ENCODE results near the gene GALNT17.

GALNT17 gene

DNA sequence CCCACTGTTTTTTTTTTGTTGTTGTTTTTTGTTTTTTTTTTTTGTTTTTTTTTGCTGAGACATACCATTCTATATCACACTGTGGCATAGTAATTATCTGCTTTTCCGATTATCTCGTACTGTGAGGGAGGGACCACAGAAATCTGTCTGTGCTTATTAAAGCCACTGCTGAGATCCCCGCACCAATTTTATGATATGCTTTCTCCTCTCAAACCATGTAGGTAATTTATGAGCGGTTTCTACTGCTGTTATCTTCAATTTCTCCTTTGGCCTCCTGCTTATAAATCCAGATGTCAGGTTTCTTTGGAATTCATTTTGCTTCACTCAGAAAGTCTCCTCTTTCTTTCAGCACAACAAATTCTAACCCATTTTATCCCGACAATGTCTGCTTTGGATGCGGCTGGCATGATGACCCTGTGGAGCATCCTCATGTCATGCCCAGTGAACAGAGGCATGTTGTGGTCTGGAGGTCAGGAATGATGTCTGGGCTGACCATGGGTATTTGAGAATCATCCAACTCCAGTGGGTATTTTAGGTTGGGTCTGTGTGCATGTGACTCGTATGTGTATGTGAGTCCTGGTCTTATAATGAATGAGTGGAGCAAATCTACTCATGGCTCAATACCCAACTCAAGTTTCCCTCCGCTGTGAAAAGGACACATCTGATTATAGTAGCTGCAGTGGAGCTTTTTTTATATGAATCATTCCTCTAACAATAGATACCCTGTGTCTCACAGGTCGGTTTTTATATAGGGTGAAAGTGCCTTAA is 213.4 kb downstream of the GALNT17 start:
- no peak for DNase-seq

DNA sequence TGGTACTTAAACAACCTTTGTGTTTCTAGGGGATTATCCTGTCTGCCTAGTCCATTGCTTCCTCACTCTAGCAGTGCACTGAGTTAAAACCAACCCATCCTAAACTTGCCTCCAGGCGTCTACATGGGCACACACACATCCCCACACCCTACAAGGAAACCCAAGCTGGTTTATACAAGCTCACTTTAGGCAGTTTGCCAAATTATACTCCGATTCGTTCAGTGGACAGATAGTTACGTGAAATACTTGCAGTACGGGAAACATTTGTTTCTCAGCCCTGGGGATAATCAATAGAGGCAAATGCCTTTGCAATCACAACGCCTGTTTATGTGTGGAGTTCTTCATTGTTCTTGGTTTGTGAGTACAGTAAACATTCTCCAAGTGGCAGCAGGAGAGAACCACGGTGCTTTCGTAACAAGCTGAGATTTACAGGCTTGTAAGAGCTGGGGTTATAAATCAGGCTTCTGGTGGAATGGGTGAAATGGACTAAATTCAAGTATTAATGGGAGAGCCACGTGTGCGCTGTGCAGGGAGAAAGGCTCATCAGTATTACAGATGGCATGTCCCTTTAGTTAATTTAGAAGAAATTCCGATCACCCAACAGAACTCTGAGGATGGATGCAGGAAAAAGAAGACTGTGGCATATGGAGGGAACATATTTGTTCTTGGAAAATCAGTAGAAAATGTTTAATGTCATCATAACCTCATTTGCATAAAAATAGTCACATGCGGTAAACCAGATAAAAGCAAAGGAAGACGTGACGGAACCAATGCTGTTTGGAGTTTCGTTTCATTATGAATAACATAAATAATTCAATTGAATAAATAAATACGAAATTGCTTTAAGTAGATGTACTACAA is 217.1 kb downstream of the GALNT17 start:
- no peak for DNase-seq

DNA sequence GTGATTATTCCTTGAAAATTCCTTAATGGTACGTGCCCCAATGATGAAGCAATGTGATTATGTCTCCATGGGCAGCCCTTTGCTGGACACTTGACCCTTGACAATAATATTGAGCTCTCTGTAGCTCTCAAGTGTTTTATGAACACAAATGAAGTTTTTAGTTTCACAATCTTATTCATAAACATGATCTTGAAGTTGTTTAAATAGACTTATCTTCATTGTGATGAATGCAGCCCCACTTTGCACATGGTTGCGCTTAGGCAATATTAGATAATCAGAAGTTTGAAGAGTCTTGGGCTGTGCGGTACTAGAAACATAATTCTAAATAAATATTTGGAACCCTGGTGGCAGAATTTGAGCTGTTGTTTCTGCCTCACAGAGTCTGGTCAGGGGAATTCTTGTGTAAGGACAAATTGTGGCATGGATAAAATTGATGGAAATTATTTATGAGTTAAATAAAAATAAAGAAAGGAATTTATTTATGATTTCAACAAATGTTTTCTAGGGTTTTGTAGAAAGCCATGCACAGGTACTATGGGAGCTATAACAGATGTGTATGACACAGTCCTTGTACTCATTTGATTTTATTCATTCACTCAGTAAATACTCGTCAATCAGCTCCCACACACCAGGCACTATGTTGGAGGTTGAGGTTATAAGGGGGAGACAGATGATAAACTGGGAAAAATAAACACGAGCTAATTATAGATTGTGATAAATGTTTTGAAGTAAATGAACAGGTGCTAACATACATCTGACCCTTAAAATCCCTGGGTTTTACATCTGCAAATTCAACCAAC is 217.9 kb downstream of the GALNT17 start:
- no peak for DNase-seq

DNA sequence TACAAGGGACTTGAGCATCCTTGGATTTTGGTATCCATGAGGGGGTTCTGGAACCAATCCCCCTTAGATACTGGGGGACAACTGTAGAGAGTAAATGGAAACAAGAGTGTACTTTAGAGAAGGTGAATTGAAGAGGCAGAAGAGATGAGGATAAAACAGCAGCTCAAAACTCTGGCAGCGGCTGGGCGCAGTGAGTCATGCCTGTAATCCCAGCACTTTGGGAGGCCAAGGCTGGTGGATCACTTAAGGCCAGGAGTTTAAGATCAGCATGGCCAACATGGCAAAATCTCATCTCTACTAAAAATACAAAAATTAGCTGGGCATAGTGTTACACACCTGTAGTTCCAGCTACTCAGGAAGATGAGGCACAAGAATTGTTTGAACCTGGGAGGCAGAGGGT is 218.7 kb downstream of the GALNT17 start:
- no peak for DNase-seq

DNA sequence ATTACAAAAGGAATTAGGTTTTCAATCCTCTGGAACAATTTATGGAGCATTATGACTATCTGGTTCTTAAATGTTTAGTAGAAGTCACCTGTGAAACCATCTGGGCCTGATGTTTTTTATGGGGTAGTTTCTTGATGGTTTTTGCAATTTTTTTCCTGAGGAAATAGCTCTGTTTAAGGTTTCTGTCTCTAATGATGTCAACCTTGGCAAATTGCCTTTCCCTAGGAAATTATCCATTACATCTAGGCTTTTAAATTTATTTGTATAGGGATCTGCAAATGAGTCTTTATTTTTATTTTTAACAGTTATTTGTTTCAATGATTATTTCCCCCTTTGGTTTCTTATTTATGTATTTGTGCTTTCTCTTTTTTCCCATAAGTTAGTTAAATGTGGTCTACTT is 222.8 kb downstream of the GALNT17 start:
- DNase-seq: no peak

DNA sequence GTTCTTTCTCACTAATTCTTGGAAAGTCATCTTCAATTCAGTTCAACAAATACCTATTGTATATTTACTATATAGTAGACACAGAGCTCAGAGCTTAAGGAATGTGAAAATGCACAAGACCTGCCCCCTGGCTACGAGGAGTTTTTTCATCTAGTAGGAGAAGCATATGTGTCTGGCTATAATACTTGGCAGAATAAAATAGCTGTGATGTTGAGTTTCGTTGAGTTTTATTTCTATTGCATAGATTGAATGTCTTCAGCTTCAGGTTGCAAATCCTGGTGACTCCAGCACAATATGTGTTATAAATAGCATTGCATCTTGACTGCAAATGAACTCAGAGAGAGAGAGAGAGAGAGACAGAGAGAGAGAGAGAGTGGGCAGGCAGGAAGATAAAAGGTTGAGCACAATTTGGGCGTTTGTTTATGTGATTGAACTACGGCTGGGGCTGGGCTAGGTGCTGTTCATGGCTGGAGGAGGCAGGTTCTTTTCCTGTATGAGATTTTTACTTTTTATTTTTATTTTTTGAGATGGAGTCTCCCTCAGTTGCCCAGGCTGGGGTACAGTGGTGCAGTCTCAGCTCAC is 229.6 kb downstream of the GALNT17 start:
- DNase-seq: no peak

DNA sequence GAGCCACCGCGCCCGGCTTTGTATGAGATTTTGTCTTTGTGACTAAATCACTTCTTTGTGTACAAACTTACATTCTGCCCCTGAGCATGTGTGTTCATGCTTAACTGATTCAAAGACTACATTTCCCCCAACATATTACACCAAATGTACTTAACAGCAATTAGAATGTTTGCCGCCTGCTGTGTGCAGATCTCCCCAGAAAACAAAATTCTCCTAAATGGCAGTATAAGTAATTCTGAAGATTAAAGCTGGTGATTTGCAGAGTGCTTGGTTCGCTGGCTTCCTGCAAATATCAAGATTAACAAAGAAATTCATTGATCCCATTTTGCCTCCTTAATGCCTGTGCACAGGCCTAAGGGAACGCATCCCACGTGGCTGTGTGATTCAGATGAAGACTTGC is 230.3 kb downstream of the GALNT17 start:
- no peak for DNase-seq

DNA sequence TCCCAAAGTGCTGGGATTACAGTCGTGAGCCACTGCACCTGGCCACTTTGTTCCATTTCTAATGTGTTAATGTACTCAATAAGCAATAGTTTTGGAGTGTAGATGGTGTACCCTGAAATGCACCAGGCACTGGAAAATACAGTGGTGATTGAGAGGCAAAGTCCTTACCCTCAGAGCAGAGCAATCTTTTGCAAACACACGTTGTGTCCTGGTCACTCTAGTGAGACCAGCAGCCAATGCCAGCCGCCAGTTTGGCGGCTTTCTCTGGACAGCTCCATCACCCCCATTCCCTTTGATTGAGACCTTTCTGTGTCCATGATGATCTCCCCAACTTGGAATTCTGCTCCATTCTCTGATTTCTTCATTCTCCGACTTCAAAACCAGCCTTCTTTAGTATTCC is 231.3 kb downstream of the GALNT17 start:
- DNase-seq: no peak

DNA sequence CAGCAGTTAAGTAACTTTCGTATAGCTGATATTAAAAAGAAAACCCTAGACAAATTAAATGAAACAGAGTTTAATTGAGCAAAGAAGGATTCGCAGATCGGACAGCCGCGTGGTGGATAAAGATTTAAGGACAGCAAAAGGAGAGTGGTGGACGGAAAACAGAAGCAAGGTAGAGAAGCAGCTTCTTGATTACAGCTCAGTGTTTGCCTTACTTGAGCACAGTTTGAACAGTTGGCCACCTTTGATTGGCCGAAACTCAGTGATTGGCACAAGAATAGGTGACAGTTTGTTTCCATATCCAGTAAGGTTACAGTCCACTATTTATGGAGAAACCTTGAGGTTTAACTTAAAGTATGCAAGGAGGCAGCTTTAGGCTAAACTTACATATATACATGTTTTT is 231.7 kb downstream of the GALNT17 start:
- no peak for DNase-seq

DNA sequence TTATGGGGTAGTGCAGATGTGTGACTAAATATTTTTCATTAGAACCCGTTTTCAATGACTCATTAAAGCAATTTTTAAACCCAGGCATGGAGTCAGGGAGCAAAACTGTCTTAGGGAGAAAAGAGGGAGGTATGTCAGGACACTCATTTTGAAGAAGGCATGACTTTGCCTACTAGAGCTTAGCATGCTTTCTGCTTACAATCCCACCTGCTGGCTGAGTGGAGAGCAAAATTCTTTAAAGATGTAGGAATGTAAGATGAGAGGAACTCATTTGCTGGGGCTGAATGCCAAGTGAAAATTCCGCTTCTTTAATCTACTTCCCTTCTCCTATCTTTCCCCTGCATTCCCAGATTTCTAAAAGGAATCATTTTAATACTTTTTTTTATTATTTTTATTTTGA is 232.6 kb downstream of the GALNT17 start:
- DNase-seq: no peak

DNA sequence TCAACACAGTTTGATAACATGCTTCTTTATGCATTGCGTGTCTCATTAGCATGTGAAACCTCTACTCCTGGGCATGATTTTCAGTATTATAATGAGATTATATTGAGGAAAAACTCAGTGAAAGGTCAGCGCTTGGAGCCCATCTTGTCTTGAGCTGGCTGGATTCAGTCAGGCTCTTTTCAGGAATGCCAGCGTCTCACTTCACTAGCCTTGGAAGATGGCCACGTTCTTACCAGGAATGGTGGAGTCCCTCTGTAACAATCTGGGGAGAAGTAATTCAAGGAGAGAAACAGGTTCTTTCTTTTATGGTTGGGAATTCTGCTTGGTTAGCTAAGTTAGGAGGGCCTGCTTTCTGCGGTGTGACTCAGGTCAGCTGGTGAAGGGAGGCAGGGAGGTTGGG is 241.0 kb downstream of the GALNT17 start:
- DNase-seq: no peak

DNA sequence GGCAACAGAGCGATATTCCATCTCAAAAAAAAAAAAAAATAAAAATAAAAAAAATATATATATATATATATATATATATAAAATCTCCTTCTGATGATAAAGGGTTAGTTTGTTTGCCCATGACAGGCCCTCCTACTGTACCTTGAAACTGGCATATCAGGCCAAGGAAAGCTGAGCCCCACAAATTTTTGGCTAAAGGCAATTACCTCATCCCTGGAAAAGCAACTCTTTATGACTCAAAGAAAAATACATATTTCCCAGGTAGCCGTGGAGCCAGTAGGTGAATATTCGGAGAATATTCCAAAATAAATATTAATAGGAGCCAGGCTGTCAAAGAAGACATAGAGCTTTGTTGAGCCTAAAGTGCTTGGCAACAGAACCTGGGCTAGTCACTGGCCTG is 245.1 kb downstream of the GALNT17 start:
- DNase-seq: no peak

DNA sequence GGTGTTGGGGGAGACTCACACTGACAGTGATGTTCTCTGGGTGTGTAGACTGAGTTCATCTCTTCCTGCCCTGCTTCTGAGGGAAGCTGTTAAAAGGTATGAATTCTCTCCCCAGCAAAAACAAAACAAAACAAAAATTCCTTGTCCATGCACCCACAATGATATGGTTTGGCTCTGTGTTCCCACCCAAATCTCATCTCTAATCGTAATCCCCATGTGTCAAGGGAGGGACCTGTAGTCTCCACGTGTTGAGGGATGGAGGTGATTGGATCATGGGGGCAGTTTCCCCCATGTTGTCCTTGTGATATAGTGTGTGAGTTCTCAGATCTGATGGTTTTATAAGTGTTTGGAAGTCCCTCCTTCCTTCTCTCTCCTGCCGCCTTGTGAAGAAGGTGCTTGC is 245.5 kb downstream of the GALNT17 start:
- DNase-seq: no peak

DNA sequence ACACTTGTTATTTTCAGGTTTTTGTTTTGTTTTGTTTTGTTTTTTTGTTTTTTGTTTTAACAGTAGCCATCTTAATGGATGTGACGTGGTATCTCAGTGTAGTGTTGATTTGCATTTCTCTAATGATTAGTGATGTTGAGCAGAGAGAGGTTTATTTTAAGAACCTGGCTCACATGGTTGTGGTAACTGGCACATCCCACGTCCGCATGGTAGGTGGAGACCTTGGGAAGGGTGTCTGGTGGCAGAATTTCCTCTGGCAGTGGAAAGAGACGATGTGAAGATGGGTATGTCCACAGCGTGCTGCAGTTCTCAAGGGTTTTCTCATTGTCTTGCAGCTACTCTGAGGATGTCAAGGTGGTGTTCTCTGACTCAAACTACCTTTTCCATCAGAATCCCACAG is 252.2 kb downstream of the GALNT17 start:
- DNase-seq: no peak

DNA sequence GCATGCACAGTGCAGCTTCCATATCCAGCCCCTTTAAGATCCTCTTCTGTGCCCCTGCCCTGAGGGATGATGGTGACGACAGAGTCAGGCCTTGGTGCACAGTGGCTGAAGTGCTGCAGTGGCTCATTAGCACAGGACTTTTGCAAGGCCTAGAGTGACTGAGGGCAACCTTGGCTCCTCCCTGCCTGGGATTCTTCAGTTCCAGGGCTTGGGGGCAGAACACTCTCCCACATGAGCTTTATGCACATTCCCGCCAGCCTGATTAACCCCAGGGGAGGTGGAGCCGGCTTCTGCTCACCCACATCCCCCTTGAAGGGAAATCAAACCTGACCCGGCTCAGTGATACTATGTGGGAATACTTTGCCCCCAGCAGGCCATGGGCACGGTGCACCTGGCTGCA is 253.4 kb downstream of the GALNT17 start:
- DNase-seq: no peak

DNA sequence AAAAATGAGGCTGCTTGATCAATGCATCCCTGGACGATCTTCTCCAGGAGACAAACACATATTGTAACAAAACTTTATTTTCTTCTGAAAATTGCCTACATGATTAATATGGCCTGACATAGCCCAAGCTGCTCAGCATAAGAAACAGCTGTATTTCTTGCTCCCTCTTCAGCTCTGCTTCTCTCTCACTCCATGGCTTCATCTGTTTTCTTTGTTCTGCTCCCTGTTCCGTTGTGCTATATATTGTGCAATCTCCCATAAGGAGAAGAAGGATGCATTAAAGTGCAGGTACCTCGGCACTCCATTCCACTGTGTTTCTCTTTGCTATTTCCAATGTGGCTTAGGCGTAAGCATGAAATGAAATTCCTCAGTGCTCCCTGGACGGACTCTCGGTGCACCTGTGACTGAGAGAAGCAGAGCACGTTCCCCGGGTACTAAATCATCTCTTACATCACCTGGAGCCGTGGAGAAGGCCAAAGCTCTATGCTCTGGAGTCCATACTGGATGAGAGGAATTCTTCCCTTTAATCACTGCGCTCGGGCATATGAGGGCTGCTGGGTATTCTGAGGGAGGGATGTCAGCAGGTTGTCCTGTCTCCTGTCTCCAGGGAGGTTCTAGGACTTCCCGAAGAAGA is 254.3 kb downstream of the GALNT17 start:
- DNase-seq: no peak

DNA sequence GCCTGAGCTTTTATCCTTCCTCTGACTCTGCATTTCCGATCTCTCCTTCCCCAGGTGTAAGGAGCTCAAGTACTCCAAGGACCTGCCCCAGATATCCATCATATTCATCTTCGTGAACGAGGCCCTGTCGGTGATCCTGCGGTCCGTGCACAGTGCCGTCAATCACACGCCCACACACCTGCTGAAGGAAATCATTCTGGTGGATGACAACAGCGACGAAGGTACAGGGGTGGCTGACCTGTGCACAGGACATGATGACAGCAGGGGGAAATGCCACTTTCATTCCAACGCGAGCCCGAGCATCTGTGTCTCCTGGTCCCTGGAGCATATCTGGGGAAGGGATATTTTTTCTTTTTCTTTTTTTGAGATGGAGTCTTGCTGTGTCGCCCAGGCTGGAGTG is 256.2 kb downstream of the GALNT17 start:
- no peak for DNase-seq

DNA sequence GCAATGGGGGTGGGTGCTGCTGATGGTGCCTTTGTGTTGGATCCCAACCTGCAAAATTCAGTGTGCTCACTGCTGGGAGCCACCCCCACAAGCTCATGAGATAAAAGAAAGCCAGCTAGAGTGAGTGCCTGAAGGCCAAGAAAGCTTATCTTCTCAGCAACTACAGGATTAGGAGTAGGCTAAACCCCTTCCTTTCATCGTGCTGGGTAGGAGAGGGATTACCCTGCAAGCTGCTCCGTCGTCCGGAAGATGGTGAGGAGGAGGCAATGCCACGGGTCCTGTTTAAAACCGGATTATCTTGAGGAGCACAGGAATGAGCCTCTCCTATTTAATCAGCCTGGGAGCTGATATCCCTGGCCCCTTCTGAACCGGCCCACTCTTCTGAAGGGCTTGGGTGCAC is 258.0 kb downstream of the GALNT17 start:
- no peak for DNase-seq

DNA sequence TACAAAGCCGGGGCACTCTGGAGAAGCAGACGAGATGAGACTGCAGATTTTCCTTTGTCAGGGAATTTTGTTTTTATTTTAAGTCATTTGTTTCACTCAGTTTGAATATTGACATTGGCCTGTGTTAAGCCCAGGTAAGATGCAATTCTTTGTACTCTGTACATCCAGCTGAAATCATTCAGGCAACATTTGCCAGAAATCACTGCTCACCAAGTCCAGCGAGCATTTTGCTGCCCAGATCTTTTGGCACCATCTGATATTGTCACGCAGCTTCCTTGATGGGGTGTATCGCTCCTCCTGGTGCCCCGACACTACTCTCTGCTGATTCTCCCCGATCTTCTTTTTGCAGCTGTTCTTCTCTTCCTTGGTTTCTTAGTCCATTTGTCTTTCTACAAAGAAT is 261.7 kb downstream of the GALNT17 start:
- DNase-seq: no peak

DNA sequence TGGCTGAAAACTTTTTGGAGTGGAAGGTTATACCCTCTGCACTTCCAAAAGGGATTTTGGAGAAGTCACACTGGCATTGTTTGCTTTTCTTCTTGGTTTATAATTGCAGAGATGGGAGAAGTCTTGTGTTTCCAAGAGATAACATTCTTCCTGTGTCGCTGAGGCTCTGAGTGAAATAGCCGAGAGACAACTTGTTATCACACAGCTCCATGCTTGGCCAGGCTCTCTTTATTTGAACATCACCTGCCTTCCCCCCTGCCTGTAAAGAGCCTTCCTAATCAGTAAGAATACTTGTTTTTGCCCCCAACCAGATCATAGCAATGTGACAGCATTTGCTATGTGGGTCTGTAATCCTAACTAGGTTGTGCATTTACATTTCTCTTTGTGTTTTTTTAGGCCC is 270.7 kb downstream of the GALNT17 start:
- DNase-seq: no peak

DNA sequence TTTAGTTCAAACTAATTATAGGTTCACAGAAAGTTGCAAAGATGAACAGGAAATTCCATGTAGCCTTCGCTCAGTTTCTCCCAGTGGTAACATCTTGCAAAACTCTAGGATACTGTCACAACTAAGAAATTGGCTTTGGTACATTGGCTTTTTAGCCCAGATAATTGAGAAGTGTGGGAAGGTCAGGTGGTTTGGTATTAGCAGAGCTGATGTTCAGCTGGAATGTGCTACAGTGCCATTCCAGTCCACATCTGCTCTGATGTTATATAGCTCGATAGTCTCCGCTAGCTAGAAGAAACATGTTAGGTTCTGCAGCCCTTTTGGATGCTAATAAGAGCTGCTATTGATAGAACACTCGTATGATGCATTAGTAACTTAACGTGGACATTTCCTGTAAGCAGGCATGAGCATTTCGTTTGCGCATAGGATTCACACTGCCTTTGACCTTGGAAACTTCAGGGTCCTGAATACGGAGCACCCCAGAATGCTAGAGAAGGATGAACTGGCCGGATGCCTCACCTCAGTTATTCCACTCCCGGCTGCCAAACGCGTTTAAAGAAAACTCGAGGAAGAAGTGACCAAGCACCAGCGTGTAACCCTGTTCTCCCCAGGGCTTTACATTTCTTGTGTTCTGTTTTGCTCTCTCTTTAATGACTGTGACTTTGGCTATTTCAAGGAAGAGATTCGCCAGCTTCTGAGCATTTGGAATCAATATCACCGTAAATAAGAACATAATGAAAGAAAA is 271.4 kb downstream of the GALNT17 start:
- no peak for DNase-seq

Data from CD4-positive, alpha-beta T cell treated with Interleukin-4 for 4 hours (primary cell).